Measurements from ENCODE around the gene NEO1.

The NEO1 gene

DNA sequence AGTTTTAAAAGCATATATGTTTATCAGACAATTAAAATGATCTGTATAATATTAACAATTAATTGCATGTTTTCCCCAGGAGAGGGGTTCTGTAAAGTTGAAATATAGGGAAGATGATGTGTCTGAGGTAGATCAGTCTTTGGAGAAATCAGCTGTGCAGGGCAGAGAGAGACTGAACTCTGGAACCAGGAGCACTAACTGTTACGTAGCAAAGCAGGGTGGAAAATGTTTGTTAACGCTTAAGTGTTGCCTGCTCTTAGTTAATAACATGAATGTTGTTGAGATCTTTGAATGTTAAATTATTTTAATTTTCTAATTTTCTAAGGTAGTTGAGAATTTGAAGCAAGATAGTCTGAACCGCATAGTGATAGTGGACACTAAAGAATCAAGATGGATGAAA, 57.5 kb downstream of the NEO1 start:
- Histone ChIP-seq H3K9ac (ENCODE audit: low read length in 5 of 5) (no peak overlapping the region), H3K4me1 (ENCODE audit: control insufficient read depth in 5 of 5, insufficient read depth in 5 of 5, low read length in 5 of 5) (peaks cover 0 to 8% (median 0%) of the 10 kb centered on the region in 5 donors), H3K4me3 (ENCODE audit: low read depth in 1 of 5, low read length in 5 of 5) (no peak overlapping the region), H3K9me3 (ENCODE audit: control insufficient read depth in 5 of 5, low read length in 5 of 5) (no peaks in the 10 kb centered on the region), H3K27ac (ENCODE audit: low read depth, low read length) (no peak overlapping the region), H3K27me3 (ENCODE audit: control insufficient read depth in 5 of 5, insufficient read depth in 4 of 5, low read length in 5 of 5) (no peaks in the 10 kb centered on the region), H3K36me3 (ENCODE audit: control insufficient read depth in 5 of 5, insufficient read depth in 5 of 5, low read length in 5 of 5) (no peaks in the 10 kb centered on the region)

DNA sequence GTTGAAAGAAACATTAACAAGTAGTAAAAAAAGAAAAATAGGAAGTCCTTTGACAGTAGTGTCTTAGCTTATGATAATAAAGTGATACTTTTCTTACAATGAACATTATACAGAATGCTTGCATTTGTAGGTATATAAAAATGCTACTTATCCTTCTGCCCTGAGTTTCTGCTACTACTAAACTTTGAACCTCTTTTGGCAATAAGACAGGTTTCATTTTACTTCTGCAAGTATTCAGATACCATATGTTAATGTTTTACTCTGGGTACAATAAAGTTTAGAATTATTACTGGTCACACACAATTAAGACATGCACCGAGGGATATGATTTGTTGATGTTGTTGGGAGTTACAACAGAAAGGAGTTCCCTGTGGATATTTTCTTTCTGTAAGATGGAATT, 57.9 kb downstream of the NEO1 start:
- Histone ChIP-seq H3K36me3 (ENCODE audit: control insufficient read depth in 5 of 5, insufficient read depth in 5 of 5, low read length in 5 of 5) (no peaks in the 10 kb centered on the region), H3K27ac (ENCODE audit: low read depth, low read length) (no peak overlapping the region), H3K9me3 (ENCODE audit: control insufficient read depth in 5 of 5, low read length in 5 of 5) (no peaks in the 10 kb centered on the region), H3K9ac (ENCODE audit: low read length in 5 of 5) (no peak overlapping the region), H3K4me3 (ENCODE audit: low read depth in 1 of 5, low read length in 5 of 5) (no peak overlapping the region), H3K4me1 (ENCODE audit: control insufficient read depth in 5 of 5, insufficient read depth in 5 of 5, low read length in 5 of 5) (peaks cover 0 to 8% (median 0%) of the 10 kb centered on the region in 5 donors), H3K27me3 (ENCODE audit: control insufficient read depth in 5 of 5, insufficient read depth in 4 of 5, low read length in 5 of 5) (no peaks in the 10 kb centered on the region)

GRCh38 chr15:73114064-73114463, 61.8 kb downstream of the NEO1 start:
- Histone ChIP-seq H3K4me3 (ENCODE audit: low read depth in 1 of 5, low read length in 5 of 5) (no peak overlapping the region), H3K27me3 (ENCODE audit: control insufficient read depth in 5 of 5, insufficient read depth in 4 of 5, low read length in 5 of 5) (no peaks in the 10 kb centered on the region), H3K9me3 (ENCODE audit: control insufficient read depth in 5 of 5, low read length in 5 of 5) (no peaks in the 10 kb centered on the region), H3K9ac (ENCODE audit: low read length in 5 of 5) (no peak overlapping the region), H3K27ac (ENCODE audit: low read depth, low read length) (no peak overlapping the region), H3K36me3 (ENCODE audit: control insufficient read depth in 5 of 5, insufficient read depth in 5 of 5, low read length in 5 of 5) (peaks cover 0 to 7% (median 0%) of the 10 kb centered on the region in 5 donors), H3K4me1 (ENCODE audit: control insufficient read depth in 5 of 5, insufficient read depth in 5 of 5, low read length in 5 of 5) (peaks cover 0 to 8% (median 0%) of the 10 kb centered on the region in 5 donors)

GRCh38 chr15:73116164-73116563, 63.9 kb downstream of the NEO1 start:
- H3K4me3 ChIP-seq (ENCODE audit: low read depth in 1 of 5, low read length in 5 of 5): no peak overlapping the region
- H3K27ac ChIP-seq (ENCODE audit: low read depth, low read length): no peak overlapping the region
- no peak overlapping the region for H3K9ac ChIP-seq (ENCODE audit: low read length in 5 of 5)
- no peaks in the 10 kb centered on the region for H3K4me1 ChIP-seq (ENCODE audit: control insufficient read depth in 5 of 5, insufficient read depth in 5 of 5, low read length in 5 of 5)
- peaks cover 0 to 7% (median 0%) of the 10 kb centered on the region in 5 donors for H3K36me3 ChIP-seq (ENCODE audit: control insufficient read depth in 5 of 5, insufficient read depth in 5 of 5, low read length in 5 of 5)
- no peaks in the 10 kb centered on the region for H3K9me3 ChIP-seq (ENCODE audit: control insufficient read depth in 5 of 5, low read length in 5 of 5)
- no peaks in the 10 kb centered on the region for H3K27me3 ChIP-seq (ENCODE audit: control insufficient read depth in 5 of 5, insufficient read depth in 4 of 5, low read length in 5 of 5)

- H3K9me3 ChIP-seq (ENCODE audit: control insufficient read depth in 5 of 5, low read length in 5 of 5): no peaks in the 10 kb centered on the region
- no peak overlapping the region for H3K9ac ChIP-seq (ENCODE audit: low read length in 5 of 5)
- H3K36me3 ChIP-seq (ENCODE audit: control insufficient read depth in 5 of 5, insufficient read depth in 5 of 5, low read length in 5 of 5): peaks cover 0 to 9% (median 0%) of the 10 kb centered on the region in 5 donors
- no peak overlapping the region for H3K4me3 ChIP-seq (ENCODE audit: low read depth in 1 of 5, low read length in 5 of 5)
- H3K27me3 ChIP-seq (ENCODE audit: control insufficient read depth in 5 of 5, insufficient read depth in 4 of 5, low read length in 5 of 5): no peaks in the 10 kb centered on the region
- no peaks in the 10 kb centered on the region for H3K4me1 ChIP-seq (ENCODE audit: control insufficient read depth in 5 of 5, insufficient read depth in 5 of 5, low read length in 5 of 5)
- no peak overlapping the region for H3K27ac ChIP-seq (ENCODE audit: low read depth, low read length)
These were observed 65.8 kb downstream of the NEO1 start for GRCh38 chr15:73118055-73118454.

DNA sequence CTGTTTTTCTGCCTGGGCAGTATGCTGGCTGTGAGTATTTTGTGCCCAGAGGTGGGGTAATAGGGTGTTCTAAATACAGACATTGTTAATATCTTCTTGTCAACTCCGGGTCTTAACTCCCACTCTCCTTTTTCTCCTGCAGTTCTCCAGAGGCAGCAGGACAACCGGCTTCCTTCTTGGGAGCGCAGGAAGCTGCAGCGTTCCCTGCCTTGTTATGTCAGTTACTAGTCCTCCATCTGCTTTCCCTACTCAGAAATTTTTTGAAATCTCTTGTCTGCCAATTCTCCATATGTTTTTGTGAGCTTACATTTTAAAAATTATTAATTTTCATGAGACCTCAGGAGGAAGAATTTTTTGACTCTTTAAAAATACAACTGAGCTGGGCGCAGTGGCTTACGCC, 67.2 kb downstream of the NEO1 start:
- no peaks in the 10 kb centered on the region for H3K27me3 ChIP-seq (ENCODE audit: control insufficient read depth in 5 of 5, insufficient read depth in 4 of 5, low read length in 5 of 5)
- peaks cover 0 to 9% (median 0%) of the 10 kb centered on the region in 5 donors for H3K36me3 ChIP-seq (ENCODE audit: control insufficient read depth in 5 of 5, insufficient read depth in 5 of 5, low read length in 5 of 5)
- no peaks in the 10 kb centered on the region for H3K9me3 ChIP-seq (ENCODE audit: control insufficient read depth in 5 of 5, low read length in 5 of 5)
- H3K4me3 ChIP-seq (ENCODE audit: low read depth in 1 of 5, low read length in 5 of 5): no peak overlapping the region
- no peak overlapping the region for H3K9ac ChIP-seq (ENCODE audit: low read length in 5 of 5)
- no peak overlapping the region for H3K27ac ChIP-seq (ENCODE audit: low read depth, low read length)
- H3K4me1 ChIP-seq (ENCODE audit: control insufficient read depth in 5 of 5, insufficient read depth in 5 of 5, low read length in 5 of 5): no peaks in the 10 kb centered on the region

DNA sequence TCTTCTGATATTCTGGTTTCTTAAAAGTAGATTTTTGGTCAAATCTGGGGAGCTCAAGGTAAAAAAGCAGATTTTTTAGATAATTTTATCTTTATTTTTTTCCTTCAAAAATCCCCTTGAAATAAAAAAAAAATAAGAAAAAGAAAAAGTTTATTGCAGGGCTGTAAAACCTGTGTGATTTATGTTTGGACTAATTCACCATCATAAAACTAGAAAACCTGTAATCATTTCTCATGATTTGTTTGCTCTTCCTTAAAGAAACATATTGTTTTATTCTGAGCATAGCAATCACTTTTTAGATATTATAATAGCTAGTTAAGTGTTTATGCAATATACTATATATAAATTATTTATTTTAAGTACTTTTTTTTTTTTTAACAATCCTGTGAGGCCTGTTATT, 68.0 kb downstream of the NEO1 start:
- Histone ChIP-seq H3K36me3 (ENCODE audit: control insufficient read depth in 5 of 5, insufficient read depth in 5 of 5, low read length in 5 of 5) (peaks cover 0 to 9% (median 0%) of the 10 kb centered on the region in 5 donors), H3K4me3 (ENCODE audit: low read depth in 1 of 5, low read length in 5 of 5) (no peak overlapping the region), H3K9me3 (ENCODE audit: control insufficient read depth in 5 of 5, low read length in 5 of 5) (no peaks in the 10 kb centered on the region)

GRCh38 chr15:73125219-73125618, 73.0 kb downstream of the NEO1 start:
- Histone ChIP-seq H3K27ac (ENCODE audit: low read depth, low read length) (no peak overlapping the region), H3K27me3 (ENCODE audit: control insufficient read depth in 5 of 5, insufficient read depth in 4 of 5, low read length in 5 of 5) (no peaks in the 10 kb centered on the region), H3K4me1 (ENCODE audit: control insufficient read depth in 5 of 5, insufficient read depth in 5 of 5, low read length in 5 of 5) (no peaks in the 10 kb centered on the region), H3K9ac (ENCODE audit: low read length in 5 of 5) (no peak overlapping the region), H3K9me3 (ENCODE audit: control insufficient read depth in 5 of 5, low read length in 5 of 5) (no peaks in the 10 kb centered on the region), H3K4me3 (ENCODE audit: low read depth in 1 of 5, low read length in 5 of 5) (no peak overlapping the region), H3K36me3 (ENCODE audit: control insufficient read depth in 5 of 5, insufficient read depth in 5 of 5, low read length in 5 of 5) (peaks cover 0 to 3% (median 0%) of the 10 kb centered on the region in 5 donors)

More for the DNA sequence above, 68.0 kb downstream of the NEO1 start:
- Histone ChIP-seq H3K27me3 (ENCODE audit: control insufficient read depth in 5 of 5, insufficient read depth in 4 of 5, low read length in 5 of 5) (no peaks in the 10 kb centered on the region), H3K4me1 (ENCODE audit: control insufficient read depth in 5 of 5, insufficient read depth in 5 of 5, low read length in 5 of 5) (no peaks in the 10 kb centered on the region), H3K9ac (ENCODE audit: low read length in 5 of 5) (no peak overlapping the region), H3K27ac (ENCODE audit: low read depth, low read length) (no peak overlapping the region)

GRCh38 chr15:73127302-73127936, 75.2 kb downstream of the NEO1 start:
- H3K4me1 ChIP-seq (ENCODE audit: control insufficient read depth in 5 of 5, insufficient read depth in 5 of 5, low read length in 5 of 5): no peaks in the 10 kb centered on the region
- no peaks in the 10 kb centered on the region for H3K9me3 ChIP-seq (ENCODE audit: control insufficient read depth in 5 of 5, low read length in 5 of 5)
- H3K27me3 ChIP-seq (ENCODE audit: control insufficient read depth in 5 of 5, insufficient read depth in 4 of 5, low read length in 5 of 5): no peaks in the 10 kb centered on the region
- no peak overlapping the region for H3K27ac ChIP-seq (ENCODE audit: low read depth, low read length)
- H3K36me3 ChIP-seq (ENCODE audit: control insufficient read depth in 5 of 5, insufficient read depth in 5 of 5, low read length in 5 of 5): peaks cover 0 to 3% (median 0%) of the 10 kb centered on the region in 5 donors
- H3K9ac ChIP-seq (ENCODE audit: low read length in 5 of 5): no peak overlapping the region
- H3K4me3 ChIP-seq (ENCODE audit: low read depth in 1 of 5, low read length in 5 of 5): no peak overlapping the region

- Histone ChIP-seq H3K4me1 (ENCODE audit: control insufficient read depth in 5 of 5, insufficient read depth in 5 of 5, low read length in 5 of 5) (no peaks in the 10 kb centered on the region), H3K9ac (ENCODE audit: low read length in 5 of 5) (no peak overlapping the region), H3K36me3 (ENCODE audit: control insufficient read depth in 5 of 5, insufficient read depth in 5 of 5, low read length in 5 of 5) (peaks cover 0 to 3% (median 0%) of the 10 kb centered on the region in 5 donors), H3K27ac (ENCODE audit: low read depth, low read length) (no peak overlapping the region), H3K9me3 (ENCODE audit: control insufficient read depth in 5 of 5, low read length in 5 of 5) (no peaks in the 10 kb centered on the region), H3K4me3 (ENCODE audit: low read depth in 1 of 5, low read length in 5 of 5) (no peak overlapping the region), H3K27me3 (ENCODE audit: control insufficient read depth in 5 of 5, insufficient read depth in 4 of 5, low read length in 5 of 5) (no peaks in the 10 kb centered on the region)
These were observed 78.6 kb downstream of the NEO1 start for GRCh38 chr15:73130830-73131229.
